GM21723 (cell line): ENCODE results near the gene TDRD5.

Source experiments
- ATAC-seq: cut with Tn5 transposase; IDR thresholded peaks from one replicate; pipeline ENCODE4 v1.9.1; 2021; ENCODE audit warnings: mild to moderate bottlenecking, moderate library complexity; ENCODE audit not compliant: unreplicated experiment

TDRD5 gene, protein sequence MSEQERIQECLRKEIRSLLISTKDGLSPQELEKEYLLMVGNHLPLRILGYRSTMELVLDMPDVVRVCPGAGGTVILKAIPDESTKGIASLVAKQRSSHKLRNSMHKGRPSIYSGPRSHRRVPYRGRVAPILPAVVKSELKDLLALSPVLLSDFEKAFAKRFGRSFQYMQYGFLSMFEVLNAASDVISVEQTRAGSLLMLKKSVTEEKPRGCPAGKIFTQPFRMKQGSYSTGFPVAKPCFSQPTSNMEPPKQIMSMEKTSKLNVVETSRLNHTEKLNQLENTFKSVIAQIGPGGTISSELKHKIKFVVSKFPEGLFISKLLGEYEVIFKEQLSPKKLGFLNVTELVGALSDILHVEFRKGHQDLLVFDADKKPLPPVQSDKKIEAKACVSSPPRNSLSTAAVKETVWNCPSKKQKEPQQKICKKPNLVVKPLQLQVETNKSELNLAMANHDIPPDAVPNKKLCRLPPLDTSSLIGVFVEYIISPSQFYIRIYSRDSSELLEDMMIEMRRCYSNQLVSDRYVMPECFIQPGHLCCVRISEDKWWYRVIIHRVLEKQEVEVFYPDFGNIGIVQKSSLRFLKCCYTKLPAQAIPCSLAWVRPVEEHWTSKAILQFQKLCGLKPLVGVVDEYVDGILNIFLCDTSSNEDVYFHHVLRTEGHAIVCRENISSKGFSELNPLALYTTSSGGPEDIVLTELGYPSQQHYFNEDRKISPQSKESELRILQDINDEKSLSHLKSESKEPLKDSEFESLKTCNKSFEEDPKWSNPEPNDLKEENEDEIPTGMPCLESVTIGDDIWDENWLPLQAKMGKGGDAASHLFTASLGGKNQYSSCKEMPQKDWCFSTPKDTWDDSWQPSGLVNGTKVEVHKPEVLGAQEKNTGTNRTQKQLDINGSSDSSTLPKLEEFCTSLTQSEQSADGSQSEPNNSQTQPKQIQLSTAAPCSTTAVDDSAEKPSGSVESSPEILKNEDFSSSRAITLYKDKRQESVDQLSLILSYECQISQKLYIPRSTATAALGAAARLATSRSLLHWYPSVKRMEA

GRCh38 chr1:179591592-179592580, at the start of gene TDRD5:
Gene TDRD5, plus strand, starts transcription at chr1:179591832. Its CDS starts 784 bp downstream, at chr1:179592616.
- no peak for ATAC-seq

DNA sequence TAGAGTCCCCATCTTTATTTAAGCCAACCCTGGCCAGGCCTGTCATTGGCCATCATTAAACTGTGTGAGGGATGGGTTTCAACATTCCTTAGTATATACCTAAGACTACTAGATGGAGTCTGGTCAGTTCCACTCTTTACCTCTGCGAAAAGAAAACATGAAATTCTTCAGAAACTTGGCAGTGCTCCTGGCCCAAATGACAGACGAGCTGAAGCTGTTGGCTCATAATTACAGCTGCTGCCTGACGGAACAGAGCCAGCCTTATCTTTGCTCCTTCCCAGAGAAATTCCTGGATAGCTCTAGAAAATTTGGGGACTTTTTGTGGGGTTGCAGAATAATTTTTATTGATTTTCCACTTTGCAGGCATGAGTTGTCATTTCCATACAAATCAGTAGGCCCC, 46.3 kb upstream of the TDRD5 start:
- ATAC-seq, result no peak

GRCh38 chr1:179547021-179547535, 44.6 kb upstream of the TDRD5 start:
- no peak for ATAC-seq

GRCh38 chr1:179548666-179549367, 42.8 kb upstream of the TDRD5 start:
- no peak for ATAC-seq

- ATAC-seq, result no peak
Observed at GRCh38 chr1:179549368-179549700, 42.3 kb upstream of the TDRD5 start.

- ATAC-seq, result no peak
Observed at GRCh38 chr1:179550746-179551682, 40.6 kb upstream of the TDRD5 start.

GRCh38 chr1:179554427-179554826, 37.2 kb upstream of the TDRD5 start:
- ATAC-seq, result no peak

DNA sequence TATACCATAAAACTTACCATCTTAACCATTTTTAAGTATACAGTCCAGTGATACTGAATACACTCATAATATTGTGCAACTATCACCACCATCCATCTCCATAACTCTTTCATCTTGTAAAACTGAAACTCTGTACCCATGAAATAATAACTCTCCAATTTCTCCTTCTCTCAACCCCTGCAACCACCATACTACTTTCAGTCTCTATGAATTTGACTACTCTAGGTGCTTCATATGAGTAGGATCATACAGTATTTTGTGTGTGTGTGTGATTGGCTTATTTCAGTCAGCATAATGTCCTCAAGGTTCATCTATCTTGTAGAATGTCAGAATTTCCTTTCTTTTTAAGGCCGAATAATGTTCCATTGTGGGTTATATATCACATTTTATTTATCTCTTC, 33.6 kb upstream of the TDRD5 start:
- no peak for ATAC-seq

- ATAC-seq, result no peak
Observed at GRCh38 chr1:179575497-179576314, 15.9 kb upstream of the TDRD5 start, which contains the start of gene NPHS2. Gene NPHS2, minus strand, starts transcription at chr1:179575948. Its CDS starts 84 bp downstream, at chr1:179575864.

- no peak for ATAC-seq
Observed at GRCh38 chr1:179576509-179576908, 15.1 kb upstream of the TDRD5 start.

DNA sequence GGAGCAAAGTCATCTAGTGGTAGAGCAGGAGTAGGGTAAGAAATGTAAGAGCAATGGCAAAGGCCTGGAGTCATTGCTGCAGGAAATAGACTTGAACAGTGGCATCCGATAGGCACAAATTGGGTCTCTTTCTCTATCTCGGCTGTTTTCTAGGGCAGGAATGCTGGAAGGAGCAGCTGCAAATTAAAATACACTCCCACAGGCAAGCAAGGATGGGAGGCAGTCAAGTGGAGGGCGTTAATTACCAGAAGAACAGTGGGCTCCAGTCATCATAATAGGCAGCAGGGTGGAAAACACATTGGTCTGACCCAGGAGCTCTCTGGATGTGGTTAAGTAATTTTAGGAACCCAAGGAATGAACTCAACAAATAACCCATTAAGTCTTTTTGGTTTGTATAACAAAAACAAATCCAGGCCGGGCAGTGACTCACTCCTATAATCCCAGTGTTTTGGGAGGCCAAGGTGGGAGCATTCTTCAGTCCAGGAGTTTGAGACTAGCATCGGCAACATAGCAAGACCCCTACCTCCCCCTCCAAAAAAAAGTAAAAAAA, 7.8 kb upstream of the TDRD5 start:
- no peak for ATAC-seq

DNA sequence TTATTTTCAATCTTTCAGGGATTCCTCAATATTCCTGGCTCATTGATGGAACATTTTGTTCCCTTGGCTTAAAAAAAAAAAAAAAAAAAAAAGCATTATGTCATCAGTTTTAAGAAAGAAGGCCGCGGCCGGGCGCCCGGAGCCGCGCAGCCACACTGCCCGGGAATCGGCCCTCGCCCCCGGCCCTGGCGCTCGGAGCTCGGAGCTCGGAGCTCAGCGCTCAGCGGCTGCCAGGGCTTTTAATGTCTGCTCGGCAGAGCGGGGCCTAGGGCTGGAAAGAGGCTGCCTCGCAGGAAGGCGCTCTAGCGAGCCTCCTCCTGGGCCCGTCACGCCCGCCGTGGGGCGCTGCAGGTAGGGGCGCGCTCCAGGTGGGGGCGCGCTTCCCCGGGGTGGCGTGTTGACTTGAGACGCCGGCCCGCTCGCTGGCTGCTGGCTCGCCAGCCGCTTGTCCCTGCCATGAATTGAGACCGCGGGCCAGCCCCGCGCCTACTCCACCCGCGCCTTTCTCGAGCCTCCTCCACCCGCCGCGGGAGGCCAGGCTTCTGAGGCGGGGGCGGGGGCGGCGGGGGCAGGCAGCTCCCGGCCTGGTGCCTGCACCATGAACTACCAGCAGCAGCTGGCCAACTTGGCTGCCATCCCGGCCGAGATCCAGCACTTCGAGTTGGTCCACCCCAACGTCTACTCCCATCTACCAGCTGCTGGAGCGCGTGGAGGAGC, 5.4 kb upstream of the TDRD5 start:
- no peak for ATAC-seq

- no peak for ATAC-seq
Observed at GRCh38 chr1:179587336-179587735, 4.3 kb upstream of the TDRD5 start.

DNA sequence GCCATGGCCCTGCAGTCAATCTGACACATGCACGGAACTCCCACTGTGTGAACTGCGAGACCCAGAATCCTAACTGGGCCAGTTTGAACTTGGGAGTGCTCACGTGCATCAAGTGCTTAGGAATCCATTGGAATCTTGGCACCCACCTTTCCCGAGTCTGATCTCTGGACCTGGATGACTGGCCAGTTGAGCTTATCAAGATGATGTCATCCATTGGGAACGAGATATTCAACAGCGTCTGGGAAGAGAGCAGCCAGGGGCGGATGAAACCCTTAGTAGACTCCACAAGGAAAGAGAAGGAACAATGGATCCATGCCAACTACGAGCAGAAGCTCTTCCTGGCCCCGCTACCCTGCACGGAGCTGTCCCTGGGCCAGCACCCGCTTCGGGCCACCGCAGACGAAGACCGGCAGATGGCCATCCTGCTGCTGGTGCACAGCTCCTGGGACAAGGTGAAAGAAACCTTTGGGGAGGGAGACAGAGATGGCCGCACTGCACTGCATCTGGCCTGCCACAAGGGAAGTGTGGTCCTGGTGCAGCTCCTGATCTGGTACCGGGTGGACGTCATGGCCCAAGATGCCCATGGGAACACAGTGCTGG, 3.1 kb upstream of the TDRD5 start:
- ATAC-seq, result no peak

DNA sequence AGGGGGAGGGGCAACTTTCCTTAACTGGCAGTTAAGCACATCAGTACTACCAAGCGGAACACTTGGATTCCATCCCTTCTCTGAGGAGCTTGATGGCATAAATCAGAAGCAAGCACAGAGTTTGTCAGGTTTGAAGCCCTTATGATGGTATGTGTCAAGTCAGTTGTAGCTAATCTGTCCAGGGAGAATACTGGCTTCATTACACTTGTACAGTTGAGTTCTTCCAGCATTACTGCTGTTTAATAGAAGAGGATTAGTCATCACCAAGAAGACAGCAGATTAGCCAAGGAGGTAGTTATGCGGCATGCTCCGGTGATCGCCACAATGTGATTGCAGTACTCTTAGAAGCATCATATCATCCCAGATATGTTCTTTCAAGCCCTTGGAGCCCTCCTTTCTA, 2.1 kb upstream of the TDRD5 start:
- no peak for ATAC-seq

- ATAC-seq, result no peak
Observed at GRCh38 chr1:179590671-179591070, 961 bp upstream of the TDRD5 start.
